Stimulated activated naive B cell treated with anti-CD40 and anti-IgM and Interleukin-4, amounts not matched to agents 10 μg/mL and 1 μg/mL and 100 μg/mL, for 72 hours (primary cell): ENCODE data around the gene ANXA8L1.
"Not testable (repeated sequence)": the region's sequence is repeated elsewhere in the genome, so short reads cannot be mapped to it uniquely, and the experiment has no call there.

Experiments
- ATAC-seq, 2 donors: fragments of 150-1000 bp; cut with Tn5 transposase; replicated peaks; 2 replicates each; pipeline ENCODE4 v1.10.0; 2021; ENCODE audit warnings: moderate library complexity in 1 of 2
- DNase-seq: peaks from one replicate; pipeline ENCODE4 v3.0.0; 2021
- H3K27ac Mint-ChIP-seq: one replicate; pipeline ENCODE4 v1.8.0; 2022; ENCODE audit warnings: mild to moderate bottlenecking, mixed read lengths
- H3K27me3 Mint-ChIP-seq, 2 donors: one replicate each; pipeline ENCODE4 v1.8.0; 2022; ENCODE audit warnings: mixed read lengths in 2 of 2
- H3K36me3 Mint-ChIP-seq, 2 donors: one replicate each; pipeline ENCODE4 v1.8.0; 2022; ENCODE audit warnings: mixed read lengths in 2 of 2, mild to moderate bottlenecking in 1 of 2
- H3K4me1 Mint-ChIP-seq, 2 donors: one replicate each; pipeline ENCODE4 v1.8.0; 2022; ENCODE audit warnings: mixed read lengths in 2 of 2, mild to moderate bottlenecking in 1 of 2
- H3K4me3 Mint-ChIP-seq, 2 donors: one replicate each; pipeline ENCODE4 v1.8.0; 2022; ENCODE audit warnings: mild to moderate bottlenecking in 2 of 2, mixed read lengths in 2 of 2, moderate library complexity in 1 of 2
- H3K9me3 Mint-ChIP-seq, 2 donors: one replicate each; pipeline ENCODE4 v1.8.0; 2022; ENCODE audit warnings: mixed read lengths in 2 of 2, mild to moderate bottlenecking in 1 of 2

ANXA8L1 gene

DNA sequence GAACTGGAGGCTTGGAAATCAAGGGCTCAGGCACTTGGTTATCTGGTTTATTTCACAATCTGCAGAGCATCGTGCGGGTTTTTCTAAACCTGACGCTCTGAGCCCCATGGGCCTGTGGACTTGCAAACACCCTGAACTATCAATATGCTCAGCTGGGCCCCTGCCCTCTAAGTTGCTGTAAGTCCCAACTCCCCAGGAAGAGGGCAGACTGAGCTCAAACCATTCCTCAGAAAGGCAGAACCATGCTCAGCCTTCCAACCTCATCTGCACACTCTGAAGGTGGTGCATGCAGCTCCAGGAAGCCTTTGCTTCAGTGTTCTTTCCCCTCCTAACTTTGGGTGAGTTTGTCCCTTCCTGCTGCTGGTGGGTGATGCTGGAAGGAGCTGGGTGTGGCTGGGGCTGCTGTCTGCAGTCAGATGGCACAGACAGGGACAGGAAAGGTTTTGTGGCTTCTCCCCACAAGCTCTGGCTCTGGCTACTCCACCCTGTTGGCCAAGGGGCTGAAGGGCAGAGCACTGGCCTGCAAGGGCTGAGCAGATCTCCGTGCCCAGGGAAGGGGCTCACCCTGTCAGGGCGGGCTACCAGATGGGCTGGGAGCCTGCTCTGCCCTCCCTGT, 3.8 kb downstream of the ANXA8L1 start:
- not testable (repeated sequence) for H3K27ac Mint-ChIP-seq, DNase-seq, H3K4me3 Mint-ChIP-seq, H3K27me3 Mint-ChIP-seq, H3K36me3 Mint-ChIP-seq, H3K4me1 Mint-ChIP-seq, ATAC-seq, H3K9me3 Mint-ChIP-seq

GRCh38 chr10:46385858-46386257, 10.3 kb downstream of the ANXA8L1 start:
- not testable (repeated sequence) for H3K4me3 Mint-ChIP-seq, DNase-seq, H3K27me3 Mint-ChIP-seq, ATAC-seq, H3K9me3 Mint-ChIP-seq, H3K27ac Mint-ChIP-seq, H3K4me1 Mint-ChIP-seq, H3K36me3 Mint-ChIP-seq

DNA sequence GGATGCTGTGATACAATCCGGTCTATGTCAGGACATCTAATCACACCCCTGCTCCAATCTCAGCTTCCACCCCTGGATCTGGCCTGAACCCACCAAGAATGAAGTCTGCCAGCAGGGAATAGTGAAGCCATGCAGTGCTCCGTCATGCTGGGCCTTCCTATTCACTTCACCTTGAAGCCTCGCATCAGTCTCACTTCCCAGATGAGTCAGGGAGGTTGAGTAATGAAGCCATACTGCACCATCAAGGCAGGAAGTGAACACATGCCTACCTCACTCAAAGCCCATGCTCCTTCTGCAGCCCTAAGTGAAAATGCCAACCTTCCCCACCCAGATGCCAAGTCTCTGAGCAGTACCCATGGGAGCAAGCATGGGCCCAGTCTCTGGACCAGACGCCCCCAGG, 11.1 kb downstream of the ANXA8L1 start:
- H3K4me3 Mint-ChIP-seq: not testable (repeated sequence)

GRCh38 chr10:46387309-46387902, 11.8 kb downstream of the ANXA8L1 start:
- not testable (repeated sequence) for ATAC-seq, H3K36me3 Mint-ChIP-seq, H3K27ac Mint-ChIP-seq, H3K27me3 Mint-ChIP-seq, H3K4me3 Mint-ChIP-seq, H3K9me3 Mint-ChIP-seq, DNase-seq, H3K4me1 Mint-ChIP-seq

More for the DNA sequence above, 11.1 kb downstream of the ANXA8L1 start:
- H3K9me3 Mint-ChIP-seq, H3K27me3 Mint-ChIP-seq, H3K36me3 Mint-ChIP-seq, H3K4me1 Mint-ChIP-seq, DNase-seq, H3K27ac Mint-ChIP-seq: not testable (repeated sequence)
- ATAC-seq: peak; percentile 37 to 56

DNA sequence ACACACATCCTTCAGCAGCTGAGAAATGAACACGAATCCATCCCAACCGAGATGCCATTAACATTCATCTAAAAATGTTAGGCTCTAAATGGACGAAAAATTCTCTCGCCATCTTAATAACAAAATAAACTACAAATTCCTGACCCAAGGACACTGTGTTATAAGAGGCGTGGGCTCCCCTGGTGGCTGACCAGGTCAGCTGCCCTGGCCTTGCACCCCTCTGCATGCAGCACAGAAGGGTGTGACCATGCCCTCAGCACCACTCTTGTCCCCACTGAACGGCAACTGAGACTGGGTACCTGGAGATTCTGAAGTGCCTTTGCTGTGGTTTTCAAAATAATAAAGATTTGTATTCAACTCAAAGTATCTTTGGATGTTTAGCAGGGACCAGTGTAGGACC, 15.8 kb downstream of the ANXA8L1 start:
- H3K27me3 Mint-ChIP-seq, H3K36me3 Mint-ChIP-seq, H3K27ac Mint-ChIP-seq, H3K9me3 Mint-ChIP-seq, H3K4me3 Mint-ChIP-seq, DNase-seq, ATAC-seq, H3K4me1 Mint-ChIP-seq: not testable (repeated sequence)

DNA sequence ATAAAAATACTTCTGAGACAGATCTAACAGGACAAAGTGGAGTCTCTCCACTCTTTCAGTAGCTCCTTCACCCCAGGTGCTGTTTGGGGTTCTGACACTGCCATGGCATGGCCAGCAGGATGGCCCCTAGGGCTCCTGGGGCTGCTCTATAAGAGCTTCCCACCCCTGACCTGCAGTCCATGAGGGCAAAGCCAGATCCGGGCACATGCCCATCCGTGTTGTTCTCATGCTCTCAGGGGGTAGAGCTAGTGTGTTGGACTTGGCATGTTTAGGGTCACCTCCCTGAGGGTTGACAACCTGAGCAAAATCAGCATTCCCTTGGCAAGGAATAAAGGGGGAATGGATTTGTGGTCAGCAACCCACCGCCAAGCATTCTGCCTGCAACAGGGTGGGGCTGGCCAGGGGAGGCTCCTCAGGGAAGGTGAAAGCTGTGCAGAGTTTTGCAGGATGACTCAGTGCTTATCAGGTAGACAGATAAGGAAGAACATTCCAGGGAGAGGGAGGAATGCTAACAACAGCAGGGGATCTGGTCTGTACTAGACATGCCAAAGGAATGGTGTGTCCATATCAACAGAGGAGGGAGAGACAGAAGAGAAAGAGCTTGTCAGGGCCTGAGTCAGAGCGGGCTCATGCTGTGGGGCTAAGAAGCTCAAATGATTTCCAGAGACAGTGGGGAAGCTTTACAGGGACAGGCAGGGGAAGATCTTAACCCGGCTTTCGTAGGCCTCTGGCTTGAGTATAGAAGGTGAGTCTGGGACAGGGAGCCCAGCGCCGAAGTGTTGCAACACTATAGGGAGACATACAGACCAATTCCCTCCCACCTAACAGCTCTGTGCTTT, 21.1 kb downstream of the ANXA8L1 start:
- not testable (repeated sequence) for DNase-seq, H3K36me3 Mint-ChIP-seq, H3K4me3 Mint-ChIP-seq, H3K9me3 Mint-ChIP-seq, H3K4me1 Mint-ChIP-seq, H3K27ac Mint-ChIP-seq, ATAC-seq
- H3K27me3 Mint-ChIP-seq: peaks cover 3 to 11% of the 10 kb centered on the region in 2 donors

- H3K27ac Mint-ChIP-seq, H3K4me1 Mint-ChIP-seq, DNase-seq, H3K36me3 Mint-ChIP-seq, H3K9me3 Mint-ChIP-seq, ATAC-seq: not testable (repeated sequence)
- Mint-ChIP-seq H3K4me3 (peak overlapping the region; percentile 39 to 56), H3K27me3 (peaks cover 3 to 11% of the 10 kb centered on the region in 2 donors)
These were observed 22.2 kb downstream of the ANXA8L1 start for GRCh38 chr10:46397767-46398166.

DNA sequence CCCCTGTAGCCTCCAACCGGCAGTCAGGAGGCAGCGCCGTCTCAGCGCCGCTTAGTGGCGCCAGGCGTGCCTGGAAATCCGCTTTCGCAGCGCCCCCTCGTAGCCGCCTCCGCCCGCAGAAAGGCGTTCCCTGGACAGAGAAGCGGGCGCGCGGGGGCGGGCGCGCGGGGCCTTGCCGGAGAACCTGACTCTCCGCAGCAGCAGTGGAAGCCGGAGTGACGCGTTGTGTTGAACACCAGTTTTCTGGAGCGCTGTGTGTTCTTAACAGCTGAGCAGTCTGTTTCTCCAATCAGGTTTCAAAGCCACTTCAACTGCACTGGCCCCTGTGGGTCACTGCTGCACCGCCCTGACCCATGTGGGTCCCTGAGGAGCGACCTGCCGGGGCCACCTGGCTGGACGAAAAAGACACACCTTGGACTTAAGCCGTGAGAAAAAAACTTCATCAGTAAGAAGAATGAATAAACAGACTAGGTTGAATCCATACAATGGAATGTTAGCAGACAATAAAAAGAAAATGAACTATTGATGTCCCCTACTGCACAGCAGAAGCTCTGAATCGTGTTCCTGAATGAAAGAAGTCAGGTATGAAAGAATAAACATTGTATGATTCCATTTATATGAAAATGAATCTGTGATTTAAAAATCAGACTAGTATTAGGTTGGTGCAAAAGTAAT, 22.8 kb downstream of the ANXA8L1 start:
- H3K9me3 Mint-ChIP-seq, DNase-seq, H3K36me3 Mint-ChIP-seq, H3K27ac Mint-ChIP-seq, H3K4me1 Mint-ChIP-seq: not testable (repeated sequence)
- H3K4me3 Mint-ChIP-seq: peak overlapping the region; percentile 53 to 56
- peaks cover 3 to 11% of the 10 kb centered on the region in 2 donors for H3K27me3 Mint-ChIP-seq
- ATAC-seq: peak; percentile 80 to 83

DNA sequence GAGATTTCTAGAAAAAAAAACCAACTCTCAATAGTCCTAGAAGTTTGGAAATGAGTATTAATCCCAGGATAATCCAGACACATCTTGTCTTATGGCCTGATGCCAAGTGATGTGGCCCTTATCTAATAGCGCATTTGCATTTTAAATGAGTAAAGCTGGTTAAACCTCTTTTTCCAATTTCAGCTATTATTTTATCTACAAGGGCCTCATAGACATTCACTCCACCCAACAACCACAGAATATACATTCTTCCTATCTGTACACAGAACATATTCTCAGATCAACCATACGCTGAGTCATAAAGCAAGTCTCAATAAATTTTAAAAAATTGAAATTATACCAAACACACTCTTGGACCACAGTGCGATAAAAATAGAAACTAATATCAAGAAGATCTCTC, 34.0 kb downstream of the ANXA8L1 start:
- H3K4me1 Mint-ChIP-seq, H3K4me3 Mint-ChIP-seq, H3K27ac Mint-ChIP-seq, DNase-seq, ATAC-seq, H3K27me3 Mint-ChIP-seq, H3K9me3 Mint-ChIP-seq, H3K36me3 Mint-ChIP-seq: not testable (repeated sequence)

DNA sequence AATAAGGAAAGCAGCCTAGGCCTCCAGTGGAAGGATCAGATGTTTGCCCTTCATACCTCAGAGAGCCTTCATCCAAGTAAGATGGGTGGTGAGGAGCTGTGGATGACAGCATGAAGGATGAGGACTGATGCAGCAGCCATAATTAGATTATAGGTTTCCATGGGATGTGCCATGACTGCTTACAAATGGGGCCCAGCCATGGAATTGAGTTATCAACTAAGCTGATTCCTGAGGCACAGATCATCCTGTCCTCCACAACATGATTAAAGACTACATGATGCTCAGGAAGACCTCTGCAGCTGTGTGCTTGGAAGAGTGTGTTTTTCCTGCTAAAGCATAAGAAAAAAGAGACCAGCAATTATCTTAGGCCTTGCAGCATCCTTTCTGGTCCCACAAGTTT, 35.5 kb downstream of the ANXA8L1 start:
- not testable (repeated sequence) for H3K27ac Mint-ChIP-seq, DNase-seq, H3K36me3 Mint-ChIP-seq, H3K4me3 Mint-ChIP-seq, H3K4me1 Mint-ChIP-seq, ATAC-seq, H3K9me3 Mint-ChIP-seq, H3K27me3 Mint-ChIP-seq

DNA sequence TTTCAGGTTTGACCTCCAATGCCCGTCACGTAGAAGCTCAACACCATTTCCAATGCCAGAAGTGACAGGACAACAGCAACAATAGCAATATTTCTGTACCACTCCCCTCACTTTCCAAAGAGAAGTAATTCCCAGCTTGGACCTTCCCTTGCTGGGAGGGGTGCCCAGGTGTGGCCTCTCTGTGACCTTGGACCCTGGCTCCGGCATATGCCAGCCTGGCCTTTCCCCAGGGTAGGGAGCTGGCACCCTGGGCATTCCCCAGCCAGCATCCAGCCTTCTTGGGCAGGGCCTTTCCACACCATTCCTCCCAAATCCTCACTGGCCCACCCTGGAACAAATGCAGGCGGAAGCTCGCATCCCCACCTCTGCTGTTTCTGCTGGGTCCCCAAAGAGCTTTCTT, 37.1 kb downstream of the ANXA8L1 start:
- not testable (repeated sequence) for H3K4me3 Mint-ChIP-seq, DNase-seq, ATAC-seq, H3K36me3 Mint-ChIP-seq, H3K27me3 Mint-ChIP-seq, H3K4me1 Mint-ChIP-seq, H3K9me3 Mint-ChIP-seq, H3K27ac Mint-ChIP-seq

DNA sequence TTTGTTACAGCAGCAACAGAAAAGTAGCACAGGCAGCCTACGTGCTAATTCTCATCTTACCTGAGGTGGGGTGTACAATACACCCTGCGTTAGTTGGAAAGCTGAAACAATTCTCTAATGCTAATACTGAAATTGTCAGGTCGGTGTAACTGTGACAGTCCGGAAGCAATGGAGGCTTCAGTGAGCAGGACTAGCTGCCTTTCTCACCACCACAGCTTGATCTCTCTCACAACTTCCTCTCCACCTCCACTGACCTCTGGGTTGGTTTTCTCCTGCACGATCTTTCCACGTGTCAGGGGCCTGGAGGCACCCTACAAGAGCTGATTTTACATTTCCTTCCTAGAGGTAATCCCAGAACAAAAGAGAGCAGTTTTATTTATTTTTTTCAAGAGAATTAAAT, 39.7 kb downstream of the ANXA8L1 start:
- not testable (repeated sequence) for H3K4me1 Mint-ChIP-seq, H3K36me3 Mint-ChIP-seq, ATAC-seq, H3K9me3 Mint-ChIP-seq, H3K4me3 Mint-ChIP-seq, DNase-seq, H3K27me3 Mint-ChIP-seq, H3K27ac Mint-ChIP-seq

GRCh38 chr10:46418283-46418682, 42.7 kb downstream of the ANXA8L1 start:
- ATAC-seq, H3K4me3 Mint-ChIP-seq: not testable (repeated sequence)

DNA sequence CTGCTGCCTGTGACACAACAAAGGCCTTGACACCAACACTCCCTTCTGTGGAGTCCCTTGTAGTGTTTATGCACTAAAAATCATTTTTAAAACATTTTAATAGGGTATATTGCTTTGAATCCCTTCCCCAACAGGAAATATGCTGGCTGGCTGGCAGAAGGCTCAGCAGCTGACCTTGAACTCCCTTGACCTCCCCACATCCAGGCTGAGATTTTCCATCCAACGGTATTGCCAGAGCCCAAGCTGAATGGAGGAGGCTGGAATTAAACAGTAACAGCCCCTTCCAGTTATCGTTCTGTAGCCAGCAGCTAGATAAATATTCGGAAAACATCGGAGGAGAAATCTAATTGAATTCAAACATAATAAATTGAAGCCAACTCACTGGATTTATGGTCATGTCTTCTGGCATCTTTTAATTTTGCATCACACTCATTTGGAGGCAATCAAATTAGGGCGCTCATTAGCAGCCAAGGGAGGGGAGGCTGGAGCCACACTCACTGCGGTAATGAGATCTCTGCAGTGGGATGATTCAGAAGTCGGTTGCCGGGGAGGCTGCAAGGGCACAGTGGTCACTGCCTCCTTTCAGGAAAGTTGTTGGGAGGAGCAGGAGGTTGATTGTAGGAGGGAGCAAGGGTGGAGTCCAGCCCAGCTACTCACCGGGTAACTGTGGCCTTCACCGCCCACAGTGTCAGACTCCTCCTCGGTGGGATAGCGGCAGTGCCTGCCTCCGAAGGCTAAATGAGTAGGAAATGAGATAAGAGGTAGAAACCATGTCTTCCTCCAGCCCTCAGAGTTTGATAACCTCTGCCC, 44.2 kb downstream of the ANXA8L1 start:
- H3K9me3 Mint-ChIP-seq, H3K4me3 Mint-ChIP-seq, H3K36me3 Mint-ChIP-seq, H3K4me1 Mint-ChIP-seq, H3K27ac Mint-ChIP-seq, ATAC-seq, H3K27me3 Mint-ChIP-seq, DNase-seq: not testable (repeated sequence)

More at GRCh38 chr10:46418283-46418682, 42.7 kb downstream of the ANXA8L1 start:
- not testable (repeated sequence) for H3K4me1 Mint-ChIP-seq, H3K27me3 Mint-ChIP-seq, DNase-seq, H3K27ac Mint-ChIP-seq, H3K36me3 Mint-ChIP-seq, H3K9me3 Mint-ChIP-seq
